Skeletal muscle cell (primary cell): Measurements from ENCODE around the gene MON2.
"Not testable (repeated sequence)": the region's sequence is repeated elsewhere in the genome, so short reads cannot be mapped to it uniquely, and the experiment has no call there.

Experiments
- DNase-seq: peaks from one replicate; pipeline ENCODE4 v3.0.0-alpha.2; 2010; ENCODE audit warnings: low read depth
- H3K4me3 ChIP-seq: 2 replicates; pipeline ENCODE4 v1.5.1; 2011; ENCODE audit warnings: low read depth, mild to moderate bottlenecking, control low read depth, low read length, moderate library complexity

The MON2 gene

DNA sequence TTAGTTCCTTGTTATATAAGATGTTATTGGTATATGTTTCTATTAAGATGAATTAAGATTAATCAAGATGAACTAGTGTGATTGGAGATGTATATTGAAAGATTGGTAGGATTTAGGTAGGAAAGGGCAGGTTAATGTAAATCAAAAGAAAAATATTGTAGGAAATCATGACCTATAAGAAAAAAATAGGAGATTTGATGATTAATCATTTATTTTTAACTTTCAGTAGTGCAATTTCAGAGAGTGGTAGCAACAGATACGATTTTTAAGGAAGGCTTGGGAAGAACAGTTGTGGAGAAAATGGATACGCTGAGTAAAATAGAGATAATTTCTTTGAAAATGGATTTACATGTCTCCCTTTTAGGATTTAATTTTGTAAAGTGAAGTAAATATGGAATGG lies 73.7 kb downstream of the MON2 start:
- DNase-seq, result no peak
- no peak overlapping the region for H3K4me3 ChIP-seq

- no peak overlapping the region for H3K4me3 ChIP-seq
- DNase-seq, result no peak
These were observed 76.2 kb downstream of the MON2 start for GRCh38 chr12:62542814-62543213.

- no peak overlapping the region for H3K4me3 ChIP-seq
- no peak for DNase-seq
These were observed 76.7 kb downstream of the MON2 start for GRCh38 chr12:62543324-62543723.

- no peak overlapping the region for H3K4me3 ChIP-seq
- DNase-seq, result no peak
These were observed 77.1 kb downstream of the MON2 start for GRCh38 chr12:62543741-62544140.

- H3K4me3 ChIP-seq, result no peak overlapping the region
- DNase-seq, result no peak
These were observed 86.4 kb downstream of the MON2 start for GRCh38 chr12:62552906-62553556.

DNA sequence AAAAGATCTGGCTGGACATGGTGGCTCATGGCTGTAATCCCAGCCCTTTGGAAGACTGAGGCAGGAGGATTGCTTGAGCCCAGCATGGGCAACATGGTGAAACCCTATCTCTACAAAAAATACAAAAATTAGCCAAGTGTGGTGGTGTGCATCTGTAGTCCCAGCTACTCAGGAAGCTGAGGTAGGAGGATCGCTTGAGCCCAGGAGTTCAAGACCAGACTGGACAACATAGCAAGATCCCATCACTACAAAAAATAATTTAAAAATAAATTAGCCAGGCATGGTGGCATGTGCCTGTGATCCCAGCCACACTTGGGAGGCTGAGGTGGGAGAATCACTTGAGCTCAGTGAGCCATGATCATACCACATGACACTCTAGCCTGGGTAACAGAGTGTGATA lies 92.7 kb downstream of the MON2 start:
- not testable (repeated sequence) for H3K4me3 ChIP-seq, DNase-seq

GRCh38 chr12:62562846-62563245 lies 96.2 kb downstream of the MON2 start:
- DNase-seq, result peak; percentile 16
- H3K4me3 ChIP-seq, result no peak overlapping the region

GRCh38 chr12:62575036-62575435 lies 108.4 kb downstream of the MON2 start:
- DNase-seq, result no peak
- no peak overlapping the region for H3K4me3 ChIP-seq

DNA sequence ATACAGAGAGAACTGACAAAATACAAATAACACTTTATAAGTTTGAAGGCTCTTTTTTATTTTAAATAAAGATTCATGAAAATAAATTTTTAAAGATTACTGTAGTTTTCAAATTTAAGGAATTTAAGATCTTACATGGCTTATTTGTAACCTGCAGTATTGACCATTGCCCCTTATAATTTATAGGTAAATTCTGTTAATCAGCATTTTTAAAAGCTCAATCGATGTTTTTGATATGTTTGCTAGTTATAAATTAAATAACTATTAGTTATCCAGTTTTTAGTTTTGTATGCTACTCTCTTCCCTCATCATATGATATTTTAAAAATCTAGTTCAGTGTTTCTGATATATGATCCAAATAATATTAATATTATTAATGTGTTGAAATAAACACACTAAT lies 109.9 kb downstream of the MON2 start:
- DNase-seq, result no peak
- H3K4me3 ChIP-seq, result no peak overlapping the region

DNA sequence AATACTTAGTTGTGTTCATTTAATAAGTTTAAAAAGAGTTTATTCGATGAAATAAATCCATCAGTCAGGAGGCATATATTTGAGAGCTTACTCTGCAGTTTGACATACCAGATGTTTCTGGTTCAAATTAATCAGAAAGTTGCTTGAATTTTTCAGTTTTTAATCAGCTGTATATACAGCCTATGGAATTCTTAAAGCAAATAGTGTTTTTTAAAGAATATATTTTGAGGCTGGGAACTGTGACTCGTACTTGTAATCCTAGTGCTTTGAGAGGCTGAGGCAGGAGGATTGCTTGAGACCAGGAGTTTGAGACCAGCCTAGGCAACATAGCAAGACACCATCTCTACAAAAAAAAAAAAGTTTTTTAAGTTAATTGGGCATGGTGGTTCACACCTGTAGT lies 112.1 kb downstream of the MON2 start:
- DNase-seq, result no peak
- no peak overlapping the region for H3K4me3 ChIP-seq

DNA sequence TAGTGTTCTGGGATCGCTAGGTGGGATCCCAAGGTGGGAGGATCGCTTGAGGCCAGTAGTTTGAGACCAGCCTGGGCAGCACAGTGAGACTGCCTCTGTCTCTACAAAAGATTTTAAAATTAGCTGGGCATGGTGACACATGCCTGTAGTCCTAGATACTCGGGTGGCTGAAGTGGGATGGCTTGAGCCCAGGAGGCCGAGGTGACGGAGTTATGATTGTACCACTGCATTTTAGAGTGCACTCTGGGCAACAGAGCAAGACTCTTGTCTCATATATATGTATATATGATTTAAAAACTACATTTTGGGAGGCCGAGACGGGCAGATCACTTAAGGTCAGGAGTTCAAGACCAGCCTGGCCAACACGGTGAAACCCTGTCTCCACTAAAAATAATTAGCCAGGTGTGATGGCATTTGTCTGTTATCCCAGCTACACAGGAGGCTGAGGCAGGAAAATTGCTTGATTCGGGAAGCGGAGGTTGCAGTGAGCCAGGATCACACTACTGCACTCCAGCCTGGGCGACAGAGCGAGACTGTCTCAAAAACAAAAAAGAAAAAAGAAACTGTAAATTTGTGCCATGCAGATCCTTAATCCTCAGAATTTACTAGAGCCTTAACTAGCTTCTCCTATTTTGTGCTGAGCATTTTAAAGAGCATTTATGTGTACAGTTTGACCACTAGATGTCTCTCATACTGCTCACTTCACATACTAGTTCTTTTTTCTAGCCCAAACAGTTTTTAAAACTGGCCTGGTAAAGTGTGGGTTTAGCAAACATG lies 114.8 kb downstream of the MON2 start:
- peak; percentile 41 for DNase-seq
- no peak overlapping the region for H3K4me3 ChIP-seq

GRCh38 chr12:62582065-62582366 lies 115.4 kb downstream of the MON2 start:
- DNase-seq, result no peak
- H3K4me3 ChIP-seq, result no peak overlapping the region

GRCh38 chr12:62584619-62585018 lies 118.0 kb downstream of the MON2 start:
- DNase-seq, result no peak
- H3K4me3 ChIP-seq, result no peak overlapping the region

DNA sequence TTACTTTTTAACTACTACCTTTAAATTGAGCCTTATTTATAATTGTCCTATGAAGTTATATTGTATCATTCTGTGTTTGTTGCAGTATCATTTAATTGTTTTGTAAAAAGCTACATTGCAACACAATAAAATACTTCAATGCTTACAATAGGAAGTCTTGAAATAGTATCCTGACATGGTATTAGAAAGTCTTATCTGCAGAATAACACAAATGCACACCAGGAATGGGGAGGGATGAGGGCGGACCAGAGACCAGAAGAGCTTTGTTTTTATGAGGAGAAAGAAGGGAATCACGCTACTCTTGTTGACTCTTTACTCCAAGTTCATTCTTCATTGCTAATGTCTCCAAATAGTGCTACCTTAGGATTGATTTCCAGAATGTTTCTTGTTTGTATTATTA lies 120.2 kb downstream of the MON2 start:
- no peak for DNase-seq
- H3K4me3 ChIP-seq, result no peak overlapping the region

DNA sequence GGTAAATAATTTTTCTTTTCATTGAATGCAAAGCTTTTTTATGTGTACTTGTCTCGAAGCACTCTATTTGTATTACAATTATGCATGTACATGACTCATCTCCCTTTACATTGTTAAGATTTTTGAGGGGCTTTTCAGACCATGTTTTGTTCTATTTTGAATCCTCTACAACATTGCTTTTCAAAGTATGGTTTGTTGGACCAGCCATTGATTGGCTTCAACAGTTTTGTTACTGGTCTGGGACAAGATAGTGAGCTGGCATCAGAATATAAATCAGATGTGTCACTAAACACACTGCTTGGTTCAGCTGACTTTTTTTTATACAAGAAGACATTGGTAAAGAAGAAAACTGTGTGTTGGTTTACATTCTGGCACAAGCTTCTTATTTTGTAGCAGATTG lies 122.3 kb downstream of the MON2 start:
- DNase-seq, result no peak
- no peak overlapping the region for H3K4me3 ChIP-seq

DNA sequence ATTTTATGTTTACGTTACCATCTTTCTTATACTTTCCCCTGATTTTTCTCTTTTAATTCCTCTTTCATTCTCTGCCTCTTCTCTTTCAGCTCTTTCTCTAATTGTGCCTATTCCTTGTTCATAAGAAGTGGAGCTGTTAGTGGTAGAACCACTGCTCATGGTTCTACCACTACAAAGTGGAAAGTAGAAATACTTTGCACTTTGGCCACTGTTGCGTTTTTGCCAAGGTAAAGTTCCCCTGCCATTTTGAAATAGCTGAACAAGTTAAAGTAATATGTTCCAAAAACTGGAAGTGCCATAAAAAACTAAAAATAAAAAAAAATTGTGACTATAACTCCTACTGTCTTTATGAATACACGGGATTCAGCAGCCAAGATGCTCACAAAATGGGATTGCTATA lies 130.6 kb downstream of the MON2 start:
- no peak overlapping the region for H3K4me3 ChIP-seq

GRCh38 chr12:62598846-62599245 lies 132.2 kb downstream of the MON2 start:
- no peak overlapping the region for H3K4me3 ChIP-seq
- DNase-seq, result no peak

More for the DNA sequence above, 130.6 kb downstream of the MON2 start:
- DNase-seq, result no peak

DNA sequence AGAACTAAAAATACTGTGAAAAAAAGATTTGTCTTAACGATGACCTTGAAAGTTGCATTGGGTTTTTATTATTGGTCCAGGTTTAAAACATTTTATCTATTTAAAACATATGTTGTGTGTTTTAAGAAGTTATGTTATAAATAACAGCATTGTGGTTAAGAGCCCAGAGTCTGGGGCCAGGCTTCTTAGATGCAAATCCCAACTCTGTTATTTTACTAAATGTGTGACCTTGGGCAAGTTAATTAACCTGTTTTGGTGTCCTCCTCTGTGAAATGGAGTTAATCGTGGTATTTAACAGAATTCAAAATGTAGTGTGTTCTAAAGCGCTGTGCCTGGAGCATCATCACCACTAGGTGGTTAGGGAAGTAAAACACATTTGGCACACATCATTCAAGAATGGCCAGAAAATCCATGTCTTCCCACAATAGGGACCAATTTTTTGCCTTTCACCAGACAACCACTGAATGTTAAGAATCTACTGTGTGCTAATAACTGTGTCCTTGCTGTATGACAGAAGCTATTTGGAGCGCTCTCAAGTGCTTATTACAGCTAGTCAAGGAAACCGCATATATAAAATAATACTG lies 133.3 kb downstream of the MON2 start:
- no peak overlapping the region for H3K4me3 ChIP-seq
- no peak for DNase-seq

DNA sequence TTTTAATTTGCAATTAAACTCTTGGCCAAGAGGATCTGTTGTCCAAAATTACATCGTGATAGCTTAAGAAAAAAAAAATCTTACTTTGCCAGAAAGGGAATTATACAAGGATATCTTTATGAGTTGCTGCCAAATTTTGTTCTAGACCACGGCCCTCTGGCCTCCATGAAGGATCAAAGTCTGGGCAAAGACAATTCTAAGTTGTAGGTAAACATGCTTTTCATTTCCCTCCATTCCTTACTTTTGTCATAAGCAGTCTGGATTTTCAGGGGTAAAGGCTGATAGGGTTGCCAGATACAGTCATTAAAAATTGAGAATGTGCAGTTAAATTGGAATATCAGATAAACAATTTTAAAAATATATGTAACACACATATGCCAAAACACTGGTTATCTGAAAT lies 135.1 kb downstream of the MON2 start:
- H3K4me3 ChIP-seq, result peak overlapping the region; percentile 96
- DNase-seq, result no peak

DNA sequence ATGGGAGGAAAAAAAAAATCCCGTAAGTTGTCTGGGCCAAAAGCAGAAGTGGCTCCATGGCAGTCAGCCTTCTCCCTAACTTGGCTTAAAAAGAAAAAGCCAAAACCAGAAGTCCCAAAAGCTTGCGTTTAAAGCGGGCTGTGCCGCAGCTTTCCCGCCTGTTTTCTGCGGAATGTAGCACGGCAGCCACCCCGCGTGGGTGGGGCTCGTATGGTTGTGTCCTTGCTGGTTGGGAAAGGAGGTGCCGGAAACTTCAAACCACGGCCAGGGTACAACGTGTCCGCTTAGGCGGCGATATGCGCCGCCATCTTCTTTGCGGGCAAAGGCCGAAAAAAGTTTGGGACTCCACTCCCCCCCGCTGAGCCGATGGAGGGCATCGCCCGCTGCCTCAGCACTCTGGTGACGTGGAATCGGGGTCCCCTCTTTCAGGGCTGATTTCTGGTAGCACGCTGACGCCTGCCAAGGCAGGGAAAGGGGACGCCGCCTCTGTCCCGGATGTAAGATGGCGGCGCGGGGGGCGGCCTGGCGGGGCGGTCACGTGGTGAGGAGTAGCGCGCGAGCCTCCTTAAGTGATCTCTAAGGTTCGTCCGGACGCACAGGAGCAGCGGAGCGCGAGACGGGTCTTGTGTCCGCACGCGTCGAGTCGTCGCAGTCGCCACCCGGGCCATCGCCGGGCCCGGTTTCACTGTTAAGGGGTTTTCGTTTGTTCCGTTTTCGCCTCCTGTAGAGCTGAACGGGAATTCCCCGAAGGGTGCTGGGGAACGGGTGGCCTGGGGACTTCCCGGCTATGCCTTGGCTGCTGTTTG lies 135.8 kb downstream of the MON2 start:
- H3K4me3 ChIP-seq, result peak overlapping the region; percentile 96
- DNase-seq, result peak; percentile 77
